8988T (cell line): ENCODE data around the gene CSTB.
A peak's percentile ranks its signal among the peaks of the same experiment; 100 is the strongest.
"Not testable (repeated sequence)": the region's sequence is repeated elsewhere in the genome, so short reads cannot be mapped to it uniquely, and the experiment has no call there.

Experiments
- DNase-seq: peaks from one replicate; pipeline ENCODE4 v3.0.0; 2011

CSTB gene, protein sequence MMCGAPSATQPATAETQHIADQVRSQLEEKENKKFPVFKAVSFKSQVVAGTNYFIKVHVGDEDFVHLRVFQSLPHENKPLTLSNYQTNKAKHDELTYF

DNA sequence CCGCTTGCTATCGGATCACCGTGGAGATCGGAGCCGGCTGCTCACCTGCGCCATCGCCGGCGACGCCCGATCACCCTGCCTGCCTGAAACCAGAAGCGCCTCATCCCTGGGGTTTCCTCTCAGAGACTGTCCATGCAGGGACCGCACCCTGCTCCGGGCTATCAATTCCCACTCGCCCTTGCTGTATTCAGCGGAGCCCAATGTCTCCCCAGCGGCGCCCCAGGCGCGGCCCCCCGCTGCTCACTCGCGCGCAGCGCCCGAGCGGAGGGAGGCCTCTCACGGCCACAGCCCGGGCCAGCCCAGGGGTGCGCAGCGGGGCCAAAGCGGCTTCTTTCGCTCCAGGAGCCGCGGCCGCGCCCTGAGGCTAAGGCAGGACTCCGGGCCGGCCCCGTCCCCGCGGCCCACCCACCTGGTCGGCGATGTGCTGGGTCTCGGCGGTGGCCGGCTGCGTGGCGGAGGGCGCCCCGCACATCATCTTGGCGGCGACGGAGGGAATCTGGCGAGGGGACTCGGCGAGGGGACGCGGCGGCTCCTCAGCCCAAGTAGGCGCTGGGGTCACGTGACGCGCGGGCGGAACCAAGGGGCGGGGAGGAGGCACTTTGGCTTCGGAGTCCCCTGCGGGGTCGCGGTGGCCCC, at the start of gene CSTB:
Gene CSTB, minus strand, starts transcription at position 514 of the 636 bp plus-strand sequence. Its CDS starts 39 bp downstream, at position 475.
- DNase-seq: peak; percentile 66

DNA sequence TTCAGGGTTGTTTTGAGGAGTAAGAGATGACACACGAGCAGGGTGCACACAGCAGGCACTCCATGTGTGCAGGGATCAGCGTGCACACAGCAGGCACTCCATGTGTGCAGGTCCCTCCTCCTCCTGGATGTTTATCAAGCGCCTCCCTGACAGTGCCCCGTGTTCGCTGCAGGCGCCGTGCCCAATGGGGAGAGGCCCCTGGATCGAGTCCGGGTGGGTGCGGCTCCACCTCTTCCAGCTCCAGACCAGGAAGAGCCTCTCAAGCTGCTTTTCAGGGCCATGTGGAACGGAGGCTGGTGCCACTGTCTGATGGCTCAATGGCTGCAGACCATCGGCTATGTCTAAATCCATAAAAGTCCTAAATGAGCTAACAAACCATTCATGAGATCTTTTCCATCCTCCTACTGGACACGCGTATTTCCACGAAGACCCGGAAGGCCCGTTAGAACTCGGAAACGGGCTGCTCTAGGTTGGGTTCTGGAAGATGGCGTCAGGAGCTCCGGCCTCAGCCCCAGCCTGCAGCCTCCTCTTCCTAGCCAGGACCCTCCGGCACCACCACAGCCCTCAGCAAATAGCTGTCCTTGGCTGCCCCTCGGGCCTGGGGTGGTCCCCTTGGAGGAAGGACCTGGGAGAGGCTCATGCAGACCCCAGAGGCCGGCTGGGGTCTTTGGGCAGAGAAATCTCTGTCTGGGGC, 49.3 kb upstream of the CSTB start:
- DNase-seq: no peak

DNA sequence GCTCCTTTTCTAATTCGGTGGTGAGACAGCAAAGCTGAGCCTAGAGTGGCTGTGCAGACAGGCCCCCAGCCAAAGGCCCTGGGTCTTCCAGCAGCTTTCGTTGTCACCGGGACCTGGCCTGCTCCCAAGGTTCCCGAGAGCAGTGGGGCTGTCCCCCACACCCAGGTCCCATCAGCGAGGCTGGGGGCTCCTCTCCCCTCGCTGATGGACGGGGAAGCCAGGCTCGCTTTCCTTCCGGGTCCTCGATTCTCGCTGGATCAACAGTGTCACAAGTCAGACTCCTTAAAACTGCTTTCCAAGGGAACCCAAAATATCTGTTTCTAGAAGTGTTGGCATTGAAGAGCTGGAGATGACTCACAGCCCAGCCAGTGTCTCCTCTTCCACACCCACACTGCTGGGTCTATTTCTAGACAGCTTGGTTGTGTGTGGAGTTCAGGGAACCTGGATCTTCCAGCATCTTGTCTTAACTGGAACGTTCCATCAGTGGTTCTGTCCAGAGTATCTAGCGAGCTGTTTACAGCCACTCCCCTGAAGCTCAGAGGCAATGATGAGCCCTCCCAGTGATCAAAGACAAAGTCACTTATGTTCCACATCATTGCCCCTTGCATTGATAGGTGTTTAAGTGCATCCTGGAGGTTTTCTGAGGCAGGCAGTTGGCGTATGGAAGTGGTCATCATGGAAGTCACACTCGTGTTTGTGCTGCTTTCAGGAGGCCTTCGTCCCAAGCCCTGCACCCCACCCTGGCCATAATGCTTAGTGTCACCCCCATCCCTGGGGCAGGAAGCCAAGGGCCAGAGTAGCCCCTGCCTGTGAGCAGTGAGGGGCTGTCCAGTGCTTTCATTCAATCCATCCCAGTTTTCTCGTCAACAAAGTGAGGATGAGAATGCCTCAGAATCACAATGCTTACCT, 48.5 kb upstream of the CSTB start:
- no peak for DNase-seq

DNA sequence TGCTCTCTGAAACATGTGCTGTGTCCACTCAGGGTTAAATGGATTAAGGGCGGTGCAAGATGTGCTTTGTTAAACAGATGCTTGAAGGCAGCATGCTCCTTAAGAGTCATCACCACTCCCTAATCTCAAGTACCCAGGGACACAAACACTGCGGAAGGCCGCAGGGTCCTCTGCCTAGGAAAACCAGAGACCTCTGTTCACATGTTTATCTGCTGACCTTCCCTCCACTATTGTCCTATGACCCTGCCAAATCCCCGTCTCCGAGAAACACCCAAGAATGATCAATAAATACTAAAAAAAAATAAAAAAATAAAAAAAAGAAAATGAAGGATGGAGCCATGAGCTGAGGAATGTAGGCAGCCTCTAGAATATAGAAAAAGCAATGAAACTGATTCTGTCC, 46.6 kb upstream of the CSTB start:
- not testable (repeated sequence) for DNase-seq

DNA sequence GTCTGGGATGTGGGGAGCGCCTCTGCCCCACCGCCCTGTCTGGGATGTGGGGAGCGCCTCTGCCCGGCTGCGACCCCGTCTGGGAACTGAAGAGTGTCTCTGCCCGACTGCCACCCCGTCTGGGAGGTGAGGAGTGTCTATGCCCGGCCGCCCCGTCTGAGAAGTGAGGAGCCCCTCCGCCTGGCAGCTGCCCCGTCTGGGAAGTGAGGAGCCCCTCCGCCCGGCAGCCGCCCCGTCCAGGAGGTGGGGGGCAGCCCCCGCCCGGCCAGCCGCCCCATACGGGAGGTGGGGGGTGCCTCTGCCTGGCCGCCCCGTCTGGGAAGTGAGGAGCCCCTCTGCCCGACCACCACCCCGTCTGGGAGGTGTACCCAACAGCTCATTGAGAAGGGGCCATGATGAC, 46.1 kb upstream of the CSTB start:
- not testable (repeated sequence) for DNase-seq

DNA sequence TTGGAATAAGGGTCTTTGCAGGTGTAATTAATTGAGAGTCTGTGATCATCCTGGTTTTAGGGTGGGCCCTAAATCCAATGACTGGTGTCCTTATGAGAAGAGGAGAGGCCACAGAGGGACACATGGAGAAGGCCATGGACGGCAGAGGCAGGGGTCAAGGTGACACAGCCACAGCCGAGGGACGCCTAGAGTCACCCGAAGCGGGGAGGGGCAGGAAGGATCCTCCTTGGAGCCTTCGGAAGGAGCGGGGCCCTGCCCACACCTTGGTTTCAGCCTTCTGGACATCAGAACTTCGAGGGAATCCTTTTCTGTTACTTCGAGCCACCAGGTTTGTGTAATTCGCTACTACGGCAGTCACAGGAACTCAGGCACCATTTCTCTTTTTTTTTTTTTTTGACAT, 44.4 kb upstream of the CSTB start:
- DNase-seq: peak; percentile 0

DNA sequence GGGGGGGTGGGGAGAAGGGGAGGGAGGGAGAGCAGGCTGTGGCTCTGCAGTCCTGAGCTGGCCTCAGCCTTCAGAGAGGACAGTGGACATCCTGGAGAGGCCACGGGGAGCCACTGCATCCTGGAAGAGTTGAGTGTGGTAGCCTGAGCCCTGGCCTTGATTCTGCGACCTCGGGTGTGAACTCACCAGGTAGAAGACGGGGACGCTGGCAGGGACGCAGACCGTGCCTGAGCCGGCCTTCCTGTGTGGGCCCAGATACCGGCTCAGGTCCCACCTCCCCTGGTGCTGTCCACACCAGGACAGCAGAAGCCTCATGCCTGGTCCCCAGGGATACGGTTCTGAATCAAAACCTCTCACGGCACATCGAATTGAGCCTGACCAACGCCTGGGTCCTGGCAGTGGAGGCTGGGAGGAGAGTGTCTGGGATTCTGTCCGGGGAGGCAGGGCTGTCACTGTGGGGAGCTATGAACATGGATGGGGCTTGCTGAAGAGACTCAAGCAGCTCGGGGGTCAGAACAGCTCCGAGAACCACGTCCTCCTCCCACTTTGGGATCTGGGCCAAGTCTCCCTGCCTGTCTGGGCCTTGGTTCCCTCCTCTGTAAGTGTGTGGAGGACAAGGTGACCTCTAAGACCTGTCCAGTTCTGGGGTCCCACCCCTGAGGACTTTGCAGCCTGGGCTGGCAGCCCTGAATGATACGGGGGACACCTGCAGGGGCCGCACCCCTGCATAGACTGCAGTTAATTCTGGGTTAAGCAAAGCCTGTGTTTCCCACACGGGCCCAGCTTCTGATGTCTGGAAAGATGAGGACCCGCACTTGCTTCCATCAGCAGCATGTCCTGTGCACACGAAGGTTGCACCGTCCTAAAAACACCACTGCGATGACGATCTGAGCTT, 43.6 kb upstream of the CSTB start:
- peak; percentile 2 for DNase-seq

DNA sequence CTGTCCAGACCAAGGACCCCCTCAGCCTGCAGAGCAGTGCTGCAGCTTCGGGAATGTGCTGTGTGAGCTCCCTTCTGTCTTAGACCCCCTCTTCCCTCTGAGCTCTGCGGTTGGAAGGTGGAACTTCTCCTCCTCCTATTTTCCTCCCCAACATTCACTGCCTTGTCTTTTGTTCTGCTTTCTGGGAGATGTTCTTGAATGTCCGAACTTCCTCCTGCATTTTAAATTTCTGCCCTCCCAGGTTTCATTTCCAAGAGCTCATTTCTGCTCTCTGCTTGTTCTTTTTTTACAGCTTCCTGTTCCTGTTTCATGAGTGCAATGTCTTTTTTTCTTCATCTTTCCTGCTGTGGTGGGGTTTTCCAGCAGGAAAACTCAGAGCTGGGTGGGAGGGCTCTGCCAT, 42.6 kb upstream of the CSTB start:
- no peak for DNase-seq

DNA sequence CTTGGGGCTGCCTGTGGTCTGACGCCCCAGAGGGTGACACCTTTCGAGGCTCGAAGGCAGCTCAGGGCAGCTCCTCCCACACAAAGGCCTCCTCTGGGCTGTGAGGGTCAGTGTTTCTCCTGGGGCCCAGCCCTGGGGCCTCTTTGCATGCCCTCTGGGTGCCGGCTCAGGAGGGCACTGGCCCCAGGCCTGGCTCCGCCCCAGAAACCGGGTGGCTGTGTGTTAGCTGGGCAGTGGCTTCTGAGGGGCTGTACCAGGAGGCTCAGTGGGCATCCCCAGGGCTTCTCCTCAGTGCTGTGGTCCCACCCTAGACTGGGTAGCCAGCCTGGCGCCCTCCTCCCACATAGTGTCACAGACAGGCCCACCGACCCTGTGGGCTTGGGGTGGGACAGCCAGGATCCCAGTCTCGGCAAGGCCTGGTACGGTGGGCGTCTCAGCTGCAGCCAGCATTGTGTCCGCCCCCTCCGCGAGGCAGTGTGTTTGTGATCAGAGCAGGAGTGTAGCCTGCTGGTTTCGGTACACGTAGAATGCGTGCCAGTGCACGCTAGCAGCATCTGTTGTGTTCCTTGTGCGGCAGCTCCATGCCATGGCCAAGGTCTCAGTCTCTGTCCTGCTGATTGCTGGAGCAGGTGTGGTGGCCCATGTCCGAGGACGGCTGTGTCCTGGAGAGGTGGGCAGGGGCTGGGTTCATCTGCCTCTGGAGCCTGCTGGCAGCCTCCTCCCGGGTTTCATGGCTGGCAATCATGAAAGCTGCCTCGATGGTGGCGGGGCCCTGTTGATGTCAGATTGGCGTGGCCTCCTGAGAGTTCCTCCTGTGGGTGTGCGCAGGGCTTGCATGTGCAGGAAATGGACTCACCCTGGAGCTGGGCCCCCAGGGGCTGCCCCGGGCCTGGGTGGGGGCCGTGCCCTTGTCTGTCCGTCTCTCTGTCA, 41.3 kb upstream of the CSTB start:
- DNase-seq: no peak

DNA sequence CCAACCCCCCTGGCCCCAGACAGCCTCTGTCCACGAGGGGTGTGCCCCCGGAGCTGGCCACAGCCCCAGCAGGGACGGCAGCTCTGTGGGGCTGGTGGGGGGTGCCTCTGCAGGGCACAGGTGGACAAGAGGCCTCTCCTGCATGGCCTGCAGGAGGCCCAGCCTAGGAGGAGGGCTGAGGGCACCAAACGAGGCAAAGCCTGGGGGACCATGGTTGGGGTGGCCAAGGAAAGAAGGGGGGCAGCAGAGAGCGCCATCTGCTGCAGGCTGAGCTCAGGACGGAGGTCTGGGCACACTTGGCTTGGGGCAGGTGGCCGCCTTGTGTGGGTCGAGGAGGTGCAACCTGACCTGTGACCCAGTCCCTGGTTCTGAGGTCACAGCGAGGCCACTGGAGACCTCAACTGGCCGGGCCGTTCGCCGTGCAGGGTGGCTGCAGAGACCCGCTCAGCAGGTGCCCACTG, 40.5 kb upstream of the CSTB start:
- no peak for DNase-seq

DNA sequence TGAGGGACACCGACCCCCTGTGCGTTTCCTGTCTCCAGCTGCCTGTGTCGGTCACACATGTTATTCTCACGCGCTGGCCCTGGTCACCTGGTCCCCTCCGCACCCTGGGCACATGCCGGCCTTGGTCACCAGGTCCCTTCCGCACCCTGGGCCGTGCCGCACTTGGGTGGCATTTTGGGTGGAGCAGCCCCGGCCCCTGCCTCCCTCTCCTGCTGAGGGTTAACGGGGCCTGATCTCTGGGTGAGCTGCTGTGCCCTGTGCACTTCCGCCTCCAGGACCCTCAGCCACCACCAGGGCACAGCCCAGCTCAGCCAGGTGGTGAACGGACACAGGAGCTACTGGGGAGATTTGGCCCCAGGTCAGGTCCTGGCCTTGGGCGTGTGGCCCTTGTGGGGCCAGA, 39.9 kb upstream of the CSTB start:
- DNase-seq: no peak

DNA sequence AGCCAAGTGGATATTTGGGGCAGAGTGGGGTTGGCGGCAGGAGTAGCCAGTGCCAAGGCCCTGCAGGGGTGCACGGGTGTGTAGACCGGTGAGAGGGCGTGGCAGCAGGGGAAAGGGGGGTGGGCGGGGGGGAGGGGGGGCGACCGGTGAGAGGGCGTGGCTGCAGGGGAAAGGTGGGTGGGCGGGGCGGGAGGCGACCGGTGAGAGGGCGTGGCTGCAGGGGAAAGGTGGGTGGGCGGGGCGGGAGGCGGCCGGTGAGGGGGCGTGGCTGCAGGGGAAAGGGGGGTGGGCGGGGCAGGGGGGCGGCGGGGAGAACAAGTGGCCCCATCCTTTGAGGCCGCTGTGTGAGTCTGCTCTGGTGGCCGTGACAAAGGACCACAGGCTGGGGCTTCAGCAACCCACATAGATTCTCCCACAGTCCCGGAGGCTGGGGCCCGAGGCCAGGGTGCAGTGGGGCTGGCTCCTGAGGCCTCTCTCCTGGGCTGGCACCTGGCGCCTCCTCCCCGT, 39.1 kb upstream of the CSTB start:
- DNase-seq: no peak

DNA sequence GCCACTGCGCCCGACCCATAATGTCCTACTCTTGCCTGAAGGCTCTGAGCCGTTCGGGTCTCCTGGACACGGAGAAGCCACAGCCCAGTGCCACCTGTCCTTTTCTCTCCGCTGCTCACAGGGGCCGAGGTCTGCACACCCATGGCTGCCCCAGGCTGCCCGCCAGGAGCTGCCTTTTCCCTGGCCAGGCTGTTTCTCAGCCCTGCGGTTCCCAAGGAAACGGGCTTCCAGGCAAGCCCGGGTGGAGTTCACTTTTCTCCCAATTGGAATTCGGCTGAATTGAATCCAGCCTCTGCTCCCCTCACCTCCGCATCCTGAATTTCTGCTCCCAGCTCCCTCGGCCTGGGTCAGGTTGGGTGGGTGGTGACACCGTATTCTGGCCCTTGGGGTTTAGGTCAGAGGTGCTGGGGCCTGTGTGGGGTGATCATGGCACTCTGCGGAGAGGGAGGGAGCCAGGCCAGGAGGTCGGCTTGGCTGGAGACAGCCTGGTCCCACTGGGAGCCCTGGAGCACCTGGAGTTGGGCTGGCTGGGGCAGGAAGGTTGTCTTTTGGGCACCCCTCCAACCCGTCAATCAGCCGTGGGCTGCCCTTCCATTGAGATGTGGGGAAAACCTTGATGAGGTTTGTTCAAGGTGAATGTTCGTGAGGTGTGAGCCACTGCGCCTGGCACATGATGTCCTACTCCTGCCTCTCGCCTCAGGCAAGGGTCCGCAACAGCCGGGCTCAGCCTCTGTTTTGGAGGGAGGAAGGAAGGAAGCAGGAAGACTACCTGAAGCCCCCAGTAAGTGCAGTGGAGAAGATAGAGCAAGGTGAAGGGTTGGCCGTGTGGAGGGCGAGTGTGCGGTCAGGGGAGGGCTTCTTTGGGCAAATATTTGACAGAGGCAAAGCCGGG, 38.4 kb upstream of the CSTB start:
- no peak for DNase-seq

DNA sequence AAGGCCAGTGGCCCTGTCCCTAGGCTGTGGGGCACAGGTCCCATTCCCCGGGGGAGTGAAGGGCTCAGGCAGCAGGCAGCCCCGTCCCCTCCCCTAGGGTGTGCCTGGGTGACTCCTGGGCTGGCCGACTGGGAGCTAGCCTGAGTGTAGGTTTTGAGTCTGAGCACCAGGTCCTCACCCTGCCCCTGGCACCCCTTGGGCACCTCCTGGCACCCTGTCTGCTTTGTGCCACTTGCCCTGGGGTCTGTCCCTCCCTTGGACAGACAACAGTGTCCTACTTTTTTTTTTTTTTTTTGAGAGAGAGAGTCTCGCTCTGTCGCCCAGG, 37.5 kb upstream of the CSTB start:
- DNase-seq: no peak

DNA sequence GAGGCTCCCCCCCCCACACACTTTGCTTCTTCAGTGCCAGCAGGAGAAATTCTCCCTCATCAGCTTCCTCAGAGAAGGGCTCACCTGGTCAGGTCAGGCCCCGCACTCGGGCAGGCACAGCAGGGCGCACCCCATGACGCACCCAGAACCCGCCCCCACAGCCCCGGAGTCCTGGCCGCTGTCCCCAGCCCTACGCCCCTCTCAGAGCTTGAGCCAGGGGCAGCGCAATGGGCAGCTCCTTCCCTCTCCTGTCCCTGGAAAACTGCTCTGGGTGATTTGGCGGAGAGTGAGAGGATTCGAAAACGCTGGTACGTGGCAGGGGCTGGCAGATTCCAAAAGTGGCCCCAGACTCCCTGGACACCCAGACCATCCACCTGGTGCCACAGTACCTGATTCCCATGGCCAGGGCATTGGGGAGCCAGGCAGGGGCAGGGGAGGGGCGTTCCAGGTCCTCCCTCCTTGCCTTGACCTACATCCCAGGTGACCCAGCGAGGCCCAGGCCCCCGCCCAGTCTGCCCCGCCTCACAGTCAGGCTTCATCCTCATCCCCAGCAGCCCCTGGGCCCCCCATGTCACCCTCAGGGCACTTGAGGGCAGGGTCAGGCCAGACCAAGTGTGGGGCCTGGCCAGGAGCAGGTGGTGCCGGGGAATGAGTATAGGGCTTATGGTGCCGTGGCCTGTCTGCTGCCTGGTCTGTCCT, 37.0 kb upstream of the CSTB start:
- DNase-seq: no peak

DNA sequence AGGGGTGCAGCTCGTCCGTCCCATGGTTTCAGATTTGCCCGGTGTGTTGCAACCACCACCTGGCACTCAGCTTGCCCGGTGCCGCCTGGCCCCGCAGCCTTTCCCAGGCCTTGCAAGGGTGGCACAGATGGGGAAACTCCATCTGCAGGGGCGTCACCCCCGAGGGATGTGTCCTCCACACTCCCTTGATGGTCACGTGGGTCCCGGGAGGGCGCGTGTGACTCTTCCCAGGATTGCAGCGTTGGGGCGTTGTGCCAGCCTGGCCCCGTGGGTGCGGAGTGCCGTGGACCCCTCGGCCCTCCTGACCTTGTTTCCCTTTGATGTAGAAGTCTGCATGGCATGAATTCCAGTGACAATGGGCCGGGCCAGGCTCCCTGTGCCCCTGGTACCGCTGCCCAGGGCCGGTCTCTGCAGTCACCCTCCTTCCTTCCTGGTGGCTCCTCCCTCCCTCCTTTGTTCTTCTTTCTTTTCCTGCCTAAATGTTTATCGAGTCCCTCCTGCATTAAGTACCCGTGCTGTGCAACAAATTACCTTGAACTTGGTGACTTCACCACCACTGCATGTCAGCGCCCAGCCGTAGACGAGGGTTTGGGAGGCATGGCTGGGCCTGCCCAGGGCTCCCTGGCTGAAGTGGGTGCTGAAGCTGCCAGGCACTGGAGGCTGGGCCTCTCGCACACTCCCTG, 36.2 kb upstream of the CSTB start:
- DNase-seq: peak; percentile 53

DNA sequence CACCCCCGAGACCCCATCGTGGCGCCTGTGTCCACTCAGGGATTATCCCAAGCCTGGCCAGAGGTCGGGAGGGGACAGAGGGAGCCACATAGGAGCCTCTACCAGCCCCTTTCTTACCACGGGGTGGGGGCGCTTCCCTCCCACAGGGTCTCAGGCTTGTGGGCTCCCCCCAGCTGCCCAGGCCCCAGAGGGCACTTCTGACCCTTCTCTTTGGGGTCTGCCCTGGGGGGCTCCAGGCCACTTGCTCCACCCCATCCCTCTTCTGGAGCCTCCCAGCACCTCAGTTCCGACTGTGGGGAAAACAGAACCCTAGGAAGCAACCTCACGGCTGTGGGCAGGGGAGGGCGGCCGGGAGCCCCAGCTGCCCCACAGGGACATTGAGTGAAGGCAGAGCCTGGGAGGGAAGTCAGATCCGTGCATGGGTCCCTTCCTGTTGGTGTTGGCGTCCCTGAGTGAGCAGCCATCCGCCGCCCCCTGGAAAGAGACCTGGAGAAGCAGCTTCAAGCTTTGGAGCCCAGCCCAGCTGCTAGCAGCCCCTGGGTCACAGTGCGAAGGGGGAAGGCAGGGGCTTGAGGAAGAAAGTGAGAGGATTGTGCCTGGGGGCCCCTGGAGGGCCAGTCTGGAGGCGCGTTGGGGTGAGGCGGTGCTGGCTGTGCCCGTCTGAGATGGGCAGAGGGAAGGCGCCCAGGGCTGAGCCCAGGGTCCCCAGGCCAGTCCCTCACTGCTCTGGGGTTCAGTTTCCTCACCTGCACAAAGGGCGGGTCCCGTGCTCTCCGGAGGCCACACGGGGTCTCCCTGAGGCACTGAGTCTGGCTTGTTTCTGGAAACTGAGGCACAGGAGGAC, 35.4 kb upstream of the CSTB start:
- DNase-seq: peak; percentile 49
